OCI-LY1 (cell line): ENCODE results near the gene DRC3.
"Not testable (repeated sequence)": the region's sequence is repeated elsewhere in the genome, so short reads cannot be mapped to it uniquely, and the experiment has no call there.

ENCODE experiments used
- H2AFZ ChIP-seq: fragments of 200-600 bp; sonication (generic), shearing (Covaris generic); 2 replicates; pipeline ENCODE4 v1.6.0; 2014; ENCODE audit warnings: antibody characterized with exemption, mild to moderate bottlenecking, low read length
- H3F3A ChIP-seq: fragments of 200-600 bp; sonication (generic), shearing (Covaris generic); 2 replicates; pipeline ENCODE4 v1.6.0; 2014; ENCODE audit warnings: mild to moderate bottlenecking, antibody characterized with exemption, low read length, moderate library complexity; ENCODE audit not compliant: insufficient read depth
- H3K27ac ChIP-seq: fragments of 200-600 bp; sonication (generic); 2 replicates; pipeline ENCODE4 v1.5.1; 2014; ENCODE audit warnings: low read length, mixed run types, mild to moderate bottlenecking, low read depth; ENCODE audit not compliant: poor library complexity, severe bottlenecking
- H3K27me3 ChIP-seq: fragments of 200-600 bp; sonication (generic); 2 replicates; pipeline ENCODE4 v1.6.0; 2014; ENCODE audit warnings: antibody characterized with exemption, mild to moderate bottlenecking, low read length, moderate library complexity; ENCODE audit not compliant: insufficient read depth
- H3K36me3 ChIP-seq: fragments of 200-600 bp; sonication (generic); 2 replicates; pipeline ENCODE4 v1.6.1; 2014; ENCODE audit warnings: mild to moderate bottlenecking, antibody characterized with exemption, low read length, moderate library complexity, mixed read lengths; ENCODE audit not compliant: insufficient read depth
- H3K4me1 ChIP-seq: fragments of 200-600 bp; sonication (generic); 2 replicates; pipeline ENCODE4 v1.5.1; 2014; ENCODE audit warnings: mild to moderate bottlenecking, low read length, moderate library complexity; ENCODE audit not compliant: insufficient read depth, severe bottlenecking
- H3K4me2 ChIP-seq: fragments of 200-600 bp; sonication (generic), shearing (Covaris generic); 2 replicates; pipeline ENCODE4 v1.6.1; 2014; ENCODE audit warnings: low read length
- H3K4me3 ChIP-seq: fragments of 200-600 bp; sonication (generic); 2 replicates; pipeline ENCODE4 v1.5.1; 2014; ENCODE audit warnings: low read length, low read depth, mild to moderate bottlenecking, mixed read lengths; ENCODE audit not compliant: poor library complexity, severe bottlenecking
- H3K79me2 ChIP-seq: fragments of 200-600 bp; shearing (Covaris generic); 2 replicates; pipeline ENCODE4 v1.6.1; 2016; ENCODE audit warnings: mixed run types, low read length, mixed read lengths; ENCODE audit not compliant: insufficient read depth
- H3K9ac ChIP-seq: fragments of 200-600 bp; sonication (generic), shearing (Covaris generic); 2 replicates; pipeline ENCODE4 v1.6.1; 2014; ENCODE audit warnings: mild to moderate bottlenecking, low read length, mixed read lengths
- H3K9me2 ChIP-seq: fragments of 200-600 bp; sonication (generic), shearing (Covaris generic); 2 replicates; pipeline ENCODE4 v1.6.1; 2014; ENCODE audit warnings: low read depth, mild to moderate bottlenecking, low read length, mixed read lengths
- H3K9me3 ChIP-seq: fragments of 200-600 bp; shearing (Covaris generic); 2 replicates; pipeline ENCODE4 v1.6.1; 2014; ENCODE audit warnings: low read length, mixed read lengths
- H4K20me1 ChIP-seq: fragments of 200-600 bp; sonication (generic), shearing (Covaris generic); 2 replicates; pipeline ENCODE4 v1.6.0; 2016; ENCODE audit warnings: mild to moderate bottlenecking, low read length; ENCODE audit not compliant: insufficient read depth
- EZH2 ChIP-seq: fragments of 200-600 bp; sonication (generic), shearing (Covaris generic); IDR thresholded peaks from 2 replicates; pipeline ENCODE4 v1.8.0; 2017; ENCODE audit warnings: borderline replicate concordance, mixed run types, mild to moderate bottlenecking, antibody characterized with exemption, low read length, moderate library complexity, mixed read lengths
- TF ChIP-seq, protein P1 (sequence below): fragments of 200-600 bp; sonication (generic), shearing (Covaris generic); IDR thresholded peaks from 2 replicates; pipeline ENCODE4 v1.5.1; 2017; ENCODE audit warnings: mild to moderate bottlenecking, antibody characterized with exemption, low read length, moderate library complexity, mixed read lengths

The DRC3 gene

DNA sequence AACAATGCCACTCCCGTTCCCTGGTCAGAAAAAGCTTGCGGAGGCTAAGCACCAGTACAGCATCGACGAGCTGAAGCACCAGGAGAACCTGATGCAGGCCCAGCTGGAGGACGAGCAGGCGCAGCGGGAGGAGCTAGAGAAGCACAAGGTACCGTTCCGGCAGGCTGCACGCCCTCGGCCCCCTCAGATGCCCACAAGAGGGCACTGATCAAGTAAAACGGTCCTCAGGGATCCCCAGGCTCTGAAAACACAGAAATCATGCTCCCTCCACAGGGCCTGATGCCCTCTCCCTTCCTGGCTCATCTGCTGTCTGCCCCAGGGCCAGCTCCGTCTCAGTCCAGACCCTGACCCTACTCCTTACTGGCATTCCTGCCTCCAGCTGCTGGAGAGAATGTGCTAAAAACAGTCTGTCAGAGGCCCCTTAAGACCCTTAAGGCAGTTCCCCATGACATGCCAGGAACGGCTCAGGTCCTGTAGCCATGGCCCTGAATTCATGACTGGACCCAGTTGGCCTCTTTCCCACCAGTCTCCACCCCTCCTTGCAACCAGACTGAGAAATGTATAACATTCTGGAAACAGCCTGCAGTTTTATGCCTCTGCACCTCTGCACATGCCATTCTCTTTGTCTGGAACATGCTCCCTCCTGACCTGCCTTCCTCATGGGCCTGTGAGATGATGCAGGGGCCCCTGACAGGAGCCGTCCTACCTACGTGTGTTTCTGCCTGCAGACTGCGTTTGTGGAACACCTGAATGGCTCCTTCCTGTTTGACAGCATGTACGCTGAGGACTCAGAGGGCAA, 21.8 kb downstream of the DRC3 start:
- Histone ChIP-seq H3K36me3 (no peaks in the 10 kb centered on the region), H3K4me1 (no peaks in the 10 kb centered on the region), H2AFZ (no peak overlapping the region), H3F3A (no peaks in the 10 kb centered on the region), H3K79me2 (no peaks in the 10 kb centered on the region), H3K27me3 (peaks cover 12% of the 10 kb centered on the region; the same call in 1 of the 2 replicates), H3K9ac (no peak overlapping the region), H3K9me3 (no peaks in the 10 kb centered on the region), H3K9me2 (no peaks in the 10 kb centered on the region), H3K27ac (no peak overlapping the region), H4K20me1 (no peaks in the 10 kb centered on the region), H3K4me3 (no peak overlapping the region), H3K4me2 (no peak overlapping the region)
- TF ChIP-seq EZH2, result no peak
- TF ChIP-seq, protein P1, sequence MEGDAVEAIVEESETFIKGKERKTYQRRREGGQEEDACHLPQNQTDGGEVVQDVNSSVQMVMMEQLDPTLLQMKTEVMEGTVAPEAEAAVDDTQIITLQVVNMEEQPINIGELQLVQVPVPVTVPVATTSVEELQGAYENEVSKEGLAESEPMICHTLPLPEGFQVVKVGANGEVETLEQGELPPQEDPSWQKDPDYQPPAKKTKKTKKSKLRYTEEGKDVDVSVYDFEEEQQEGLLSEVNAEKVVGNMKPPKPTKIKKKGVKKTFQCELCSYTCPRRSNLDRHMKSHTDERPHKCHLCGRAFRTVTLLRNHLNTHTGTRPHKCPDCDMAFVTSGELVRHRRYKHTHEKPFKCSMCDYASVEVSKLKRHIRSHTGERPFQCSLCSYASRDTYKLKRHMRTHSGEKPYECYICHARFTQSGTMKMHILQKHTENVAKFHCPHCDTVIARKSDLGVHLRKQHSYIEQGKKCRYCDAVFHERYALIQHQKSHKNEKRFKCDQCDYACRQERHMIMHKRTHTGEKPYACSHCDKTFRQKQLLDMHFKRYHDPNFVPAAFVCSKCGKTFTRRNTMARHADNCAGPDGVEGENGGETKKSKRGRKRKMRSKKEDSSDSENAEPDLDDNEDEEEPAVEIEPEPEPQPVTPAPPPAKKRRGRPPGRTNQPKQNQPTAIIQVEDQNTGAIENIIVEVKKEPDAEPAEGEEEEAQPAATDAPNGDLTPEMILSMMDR, result peak; percentile 58

DNA sequence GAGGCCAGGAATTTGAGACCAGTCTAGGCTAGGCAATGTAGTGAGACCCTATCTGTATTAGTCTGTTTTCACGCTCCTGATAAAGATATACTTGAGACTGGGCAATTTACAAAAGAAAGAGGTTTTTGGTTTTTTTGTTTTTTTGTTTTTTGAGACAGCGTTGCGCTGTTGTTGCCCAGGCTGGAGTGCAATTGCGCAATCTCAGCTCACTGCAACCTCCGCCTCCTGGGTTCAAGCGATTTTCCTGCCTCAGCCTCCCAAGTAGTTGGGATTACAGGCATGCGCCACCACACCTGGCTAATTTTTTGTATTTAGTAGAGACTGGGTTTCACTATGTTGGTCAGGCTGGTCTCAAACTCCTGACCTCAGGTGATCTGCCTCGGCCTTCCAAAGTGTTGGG, 23.2 kb downstream of the DRC3 start:
- not testable (repeated sequence) for H3K79me2 ChIP-seq, H3K27ac ChIP-seq, H3K9me3 ChIP-seq, H3K4me2 ChIP-seq, H4K20me1 ChIP-seq, H3K27me3 ChIP-seq, H3K36me3 ChIP-seq, H3K9me2 ChIP-seq, H3K4me3 ChIP-seq, H3K9ac ChIP-seq, H2AFZ ChIP-seq, H3K4me1 ChIP-seq, H3F3A ChIP-seq

DNA sequence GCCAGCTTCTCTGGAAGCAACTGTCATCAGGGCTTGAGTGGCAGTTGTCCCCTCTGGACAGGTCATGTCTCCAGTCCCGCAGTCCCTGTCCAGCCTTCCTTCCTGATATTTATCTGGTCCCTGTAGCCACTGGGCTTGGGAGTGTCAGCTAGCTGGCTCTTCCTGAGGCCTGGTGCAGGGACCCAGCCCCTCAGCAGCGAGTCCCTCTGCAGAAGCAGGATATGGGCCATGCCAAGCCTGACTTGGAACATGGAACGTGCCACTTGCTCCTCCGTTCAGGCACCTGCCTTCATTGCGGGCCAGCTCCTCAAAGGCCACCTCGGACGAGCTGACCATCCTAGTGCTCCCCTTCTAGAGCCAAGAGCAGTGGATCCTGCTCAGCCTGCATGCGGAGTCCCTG, 26.3 kb downstream of the DRC3 start:
- no peak overlapping the region for H3K4me3 ChIP-seq
- no peak overlapping the region for H3K27ac ChIP-seq
- H3K4me1 ChIP-seq, result no peaks in the 10 kb centered on the region
- no peaks in the 10 kb centered on the region for H4K20me1 ChIP-seq
- no peaks in the 10 kb centered on the region for H3K79me2 ChIP-seq
- H3K36me3 ChIP-seq, result no peaks in the 10 kb centered on the region
- H3F3A ChIP-seq, result no peaks in the 10 kb centered on the region
- H3K9me2 ChIP-seq, result no peaks in the 10 kb centered on the region
- no peaks in the 10 kb centered on the region for H3K9me3 ChIP-seq
- H3K4me2 ChIP-seq, result no peak overlapping the region
- no peak for TF ChIP-seq EZH2
- TF ChIP-seq, protein P1, result no peak
- H2AFZ ChIP-seq, result no peak overlapping the region
- H3K27me3 ChIP-seq, result peaks cover 2% of the 10 kb centered on the region; the same call in 1 of the 2 replicates
- H3K9ac ChIP-seq, result no peak overlapping the region
